Measurements from ENCODE around the gene MRI1.

GRCh38 chr19:13807421-13808021 lies 43.2 kb downstream of the MRI1 start:
- no peak for TF ChIP-seq CTCF (IDR thresholded peaks at IDR 0.05)
- no peak for TF ChIP-seq POLR2A (IDR thresholded peaks at IDR 0.05)

All from esophagus squamous epithelium (tissue), 4 donors.